ENCODE data around the gene CDKN1A.

The CDKN1A gene

DNA sequence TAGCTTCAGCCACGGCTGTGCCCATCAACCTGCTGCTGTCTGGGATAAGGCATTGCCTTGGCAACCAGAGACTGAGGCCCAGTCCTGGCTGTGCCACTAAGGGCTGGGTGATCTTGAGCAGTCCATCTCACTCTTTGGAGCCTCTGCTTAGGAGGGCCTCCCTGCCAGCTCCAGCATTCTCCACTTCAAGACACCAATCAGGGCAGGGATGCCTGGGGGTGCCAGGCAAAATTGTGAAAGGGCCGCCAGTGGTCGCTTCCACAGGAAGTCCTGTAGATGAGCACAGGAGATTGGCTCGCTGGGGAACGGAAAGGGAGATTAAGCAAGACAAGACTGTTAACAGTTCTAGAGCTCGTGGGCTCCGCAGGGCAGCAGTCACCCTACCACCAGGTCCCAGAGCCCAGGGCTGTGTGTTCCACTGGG, 19.0 kb downstream of the CDKN1A start, which contains the start of gene RAB44:
TSS of gene RAB44 (plus strand) at position 346 of the 423 bp plus-strand sequence. CDS start 6,410 bp downstream, outside the sequence.
- TF ChIP-seq EZH2 (optimal IDR thresholded peaks at IDR 0.05; ENCODE audit: low read depth, low read length) = no peak
- no peak for TF ChIP-seq EZH2phosphoT487 (IDR thresholded peaks at IDR 0.05; ENCODE audit: low read length)
- TF ChIP-seq, protein P1, sequence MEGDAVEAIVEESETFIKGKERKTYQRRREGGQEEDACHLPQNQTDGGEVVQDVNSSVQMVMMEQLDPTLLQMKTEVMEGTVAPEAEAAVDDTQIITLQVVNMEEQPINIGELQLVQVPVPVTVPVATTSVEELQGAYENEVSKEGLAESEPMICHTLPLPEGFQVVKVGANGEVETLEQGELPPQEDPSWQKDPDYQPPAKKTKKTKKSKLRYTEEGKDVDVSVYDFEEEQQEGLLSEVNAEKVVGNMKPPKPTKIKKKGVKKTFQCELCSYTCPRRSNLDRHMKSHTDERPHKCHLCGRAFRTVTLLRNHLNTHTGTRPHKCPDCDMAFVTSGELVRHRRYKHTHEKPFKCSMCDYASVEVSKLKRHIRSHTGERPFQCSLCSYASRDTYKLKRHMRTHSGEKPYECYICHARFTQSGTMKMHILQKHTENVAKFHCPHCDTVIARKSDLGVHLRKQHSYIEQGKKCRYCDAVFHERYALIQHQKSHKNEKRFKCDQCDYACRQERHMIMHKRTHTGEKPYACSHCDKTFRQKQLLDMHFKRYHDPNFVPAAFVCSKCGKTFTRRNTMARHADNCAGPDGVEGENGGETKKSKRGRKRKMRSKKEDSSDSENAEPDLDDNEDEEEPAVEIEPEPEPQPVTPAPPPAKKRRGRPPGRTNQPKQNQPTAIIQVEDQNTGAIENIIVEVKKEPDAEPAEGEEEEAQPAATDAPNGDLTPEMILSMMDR (IDR thresholded peaks at IDR 0.05; ENCODE audit: low read length) = no peak
- H4K20me1 ChIP-seq (ENCODE audit: insufficient read depth, low read length) = no peaks in the 10 kb centered on the region
- no peaks in the 10 kb centered on the region for H3K79me2 ChIP-seq (ENCODE audit: low read length)
- no peaks in the 10 kb centered on the region for H3K9me3 ChIP-seq (replicated peaks; ENCODE audit: insufficient read depth, low read length)
- no peak for DNase-seq
- H3K4me3 ChIP-seq (ENCODE audit: low read length) = no peak within 1 kb of the TSS
- H3K9me2 ChIP-seq (replicated peaks; ENCODE audit: insufficient read depth, low read length) = no peaks in the 10 kb centered on the region
- no peak within 1 kb of the TSS for H2AFZ ChIP-seq (ENCODE audit: low read length)
- H3F3A ChIP-seq (ENCODE audit: insufficient read depth, low read length) = no peaks in the 10 kb centered on the region
- no peak within 1 kb of the TSS for H3K27ac ChIP-seq (ENCODE audit: low read length)
- H3K27me3 ChIP-seq (replicated peaks; ENCODE audit: insufficient read depth, low read length) = no peaks in the 10 kb centered on the region
- no peaks in the 10 kb centered on the region for H3K36me3 ChIP-seq (replicated peaks; ENCODE audit: insufficient read depth, low read length)
- H3K4me2 ChIP-seq (ENCODE audit: low read depth, low read length) = no peak within 1 kb of the TSS
- no peak within 1 kb of the TSS for H3K9ac ChIP-seq (ENCODE audit: low read length)
- H3K4me1 ChIP-seq (ENCODE audit: low read length) = no peaks in the 10 kb centered on the region

DNA sequence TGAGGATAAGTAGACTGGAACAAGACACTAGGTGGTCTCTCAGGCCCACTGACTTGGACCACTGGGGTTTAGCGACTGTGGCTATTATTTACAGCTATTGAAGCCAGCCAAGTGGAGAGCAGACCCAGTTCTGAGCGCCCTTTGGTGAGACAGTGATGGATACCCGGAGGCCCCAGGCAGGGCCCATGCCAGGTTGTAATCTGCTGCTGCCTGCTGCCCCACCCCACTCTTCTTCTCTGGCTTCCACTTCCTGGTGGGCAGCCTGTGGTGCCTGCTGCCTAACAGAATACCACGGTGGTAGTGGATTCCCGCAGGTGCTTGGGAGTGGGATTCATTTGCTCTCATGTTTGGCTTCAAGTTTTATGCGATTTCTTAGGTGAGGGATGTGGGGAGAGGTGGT, 19.7 kb downstream of the CDKN1A start:
- TF ChIP-seq, protein P1 (IDR thresholded peaks at IDR 0.05; ENCODE audit: low read length) = no peak
- TF ChIP-seq EZH2 (optimal IDR thresholded peaks at IDR 0.05; ENCODE audit: low read depth, low read length) (no peak), EZH2phosphoT487 (IDR thresholded peaks at IDR 0.05; ENCODE audit: low read length) (no peak)
- DNase-seq = no peak
- no peak overlapping the region for H3K27ac ChIP-seq (ENCODE audit: low read length)
- H3K27me3 ChIP-seq (replicated peaks; ENCODE audit: insufficient read depth, low read length) = no peaks in the 10 kb centered on the region
- no peaks in the 10 kb centered on the region for H3K4me1 ChIP-seq (ENCODE audit: low read length)
- H3K4me2 ChIP-seq (ENCODE audit: low read depth, low read length) = no peak overlapping the region
- H3K79me2 ChIP-seq (ENCODE audit: low read length) = no peaks in the 10 kb centered on the region
- H3K36me3 ChIP-seq (replicated peaks; ENCODE audit: insufficient read depth, low read length) = no peaks in the 10 kb centered on the region
- H3K4me3 ChIP-seq (ENCODE audit: low read length) = no peak overlapping the region
- no peaks in the 10 kb centered on the region for H4K20me1 ChIP-seq (ENCODE audit: insufficient read depth, low read length)
- no peak overlapping the region for H3K9ac ChIP-seq (ENCODE audit: low read length)
- no peaks in the 10 kb centered on the region for H3F3A ChIP-seq (ENCODE audit: insufficient read depth, low read length)
- H3K9me2 ChIP-seq (replicated peaks; ENCODE audit: insufficient read depth, low read length) = no peaks in the 10 kb centered on the region
- no peak overlapping the region for H2AFZ ChIP-seq (ENCODE audit: low read length)
- H3K9me3 ChIP-seq (replicated peaks; ENCODE audit: insufficient read depth, low read length) = no peaks in the 10 kb centered on the region

DNA sequence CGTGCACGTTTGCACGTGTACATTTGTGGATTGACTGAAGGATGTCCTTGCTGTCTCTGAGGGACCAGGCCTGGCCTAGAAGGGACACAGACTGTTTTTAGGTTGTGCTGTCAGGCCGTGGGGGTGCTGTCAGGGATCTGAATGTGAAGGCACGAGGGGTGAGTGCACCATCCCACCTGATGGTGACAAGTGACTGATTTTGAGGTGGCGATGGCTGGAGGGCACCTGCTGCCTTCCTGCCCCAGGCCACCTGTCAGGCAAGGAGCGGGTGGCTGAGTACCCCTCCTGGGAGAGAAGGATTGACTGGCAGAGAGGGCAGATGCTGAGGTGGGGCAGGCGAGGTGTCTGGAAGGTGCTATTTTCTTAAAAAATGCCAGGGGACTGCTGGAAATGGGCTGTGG, 20.4 kb downstream of the CDKN1A start:
- TF ChIP-seq, protein P1 (IDR thresholded peaks at IDR 0.05; ENCODE audit: low read length) = no peak
- TF ChIP-seq EZH2phosphoT487 (IDR thresholded peaks at IDR 0.05; ENCODE audit: low read length) (no peak), EZH2 (optimal IDR thresholded peaks at IDR 0.05; ENCODE audit: low read depth, low read length) (no peak)
- Histone ChIP-seq H3K4me3 (ENCODE audit: low read length) (no peak overlapping the region), H3K4me1 (ENCODE audit: low read length) (no peaks in the 10 kb centered on the region), H3K4me2 (ENCODE audit: low read depth, low read length) (no peak overlapping the region), H4K20me1 (ENCODE audit: insufficient read depth, low read length) (no peaks in the 10 kb centered on the region), H3K9me3 (replicated peaks; ENCODE audit: insufficient read depth, low read length) (no peaks in the 10 kb centered on the region), H3K27ac (ENCODE audit: low read length) (no peak overlapping the region), H2AFZ (ENCODE audit: low read length) (no peak overlapping the region), H3F3A (ENCODE audit: insufficient read depth, low read length) (no peaks in the 10 kb centered on the region), H3K79me2 (ENCODE audit: low read length) (no peaks in the 10 kb centered on the region), H3K9ac (ENCODE audit: low read length) (no peak overlapping the region), H3K27me3 (replicated peaks; ENCODE audit: insufficient read depth, low read length) (no peaks in the 10 kb centered on the region), H3K36me3 (replicated peaks; ENCODE audit: insufficient read depth, low read length) (no peaks in the 10 kb centered on the region), H3K9me2 (replicated peaks; ENCODE audit: insufficient read depth, low read length) (no peaks in the 10 kb centered on the region)
- no peak for DNase-seq

All from MM.1S (cell line).